ENCODE data around the gene MAGI2. TPM values are rescaled to one million over a fixed set of nuclear protein-coding genes. Genes with fewer than 3 reads are reported as not detected.

Gene MAGI2
- polyA plus RNA-seq, 3 donors from 2014 or later = not detected

GRCh38 chr7:77967429-77967828 is 1486.0 kb downstream of the MAGI2 start:
- DNase-seq = no peak
- H3K4me3 Mint-ChIP-seq = no peak overlapping the region
- H3K4me1 Mint-ChIP-seq = no peaks in the 10 kb centered on the region
- H3K36me3 Mint-ChIP-seq = peaks cover 0 to 15% (median 7%) of the 10 kb centered on the region in 3 donors
- no peaks in the 10 kb centered on the region for H3K9me3 Mint-ChIP-seq
- peaks cover 0 to 3% (median 0%) of the 10 kb centered on the region in 3 donors for H3K27me3 Mint-ChIP-seq (ENCODE audit: low read depth in 3 of 3)
- H3K27ac Mint-ChIP-seq = no peak overlapping the region

Measured in immature natural killer cell (primary cell).